Thymus (tissue), 11 donors: ENCODE data around the gene RBCK1. TPM values are rescaled to one million over a fixed set of nuclear protein-coding genes. Genes with fewer than 3 reads are reported as not detected.
"Not testable (repeated sequence)": the region's sequence is repeated elsewhere in the genome, so short reads cannot be mapped to it uniquely, and the experiment has no call there.

Experiments used
- DNase-seq, 9 donors: peaks; one replicate each; pipeline ENCODE4 v3.0.0-alpha.2; 2013; ENCODE audit warnings: low spot score in 9 of 9, low read depth in 6 of 9, missing footprints in 1 of 9
- H3K27ac ChIP-seq, 2 donors: one replicate each; pipeline ENCODE4 v1.5.1; 2013; ENCODE audit warnings: control low read depth in 1 of 2, low read depth in 1 of 2, low read length in 1 of 2, mild to moderate bottlenecking in 1 of 2, moderate library complexity in 1 of 2
- H3K27me3 ChIP-seq, 2 donors: one replicate each; pipeline ENCODE4 v1.5.1; 2013; ENCODE audit warnings: low read length in 1 of 2; ENCODE audit not compliant: control insufficient read depth in 2 of 2, insufficient read depth in 1 of 2
- H3K36me3 ChIP-seq, 2 donors: one replicate each; pipeline ENCODE4 v1.5.1; 2013; ENCODE audit warnings: low read length in 1 of 2, mild to moderate bottlenecking in 1 of 2, moderate library complexity in 1 of 2; ENCODE audit not compliant: control insufficient read depth in 2 of 2, insufficient read depth in 2 of 2
- H3K4me1 ChIP-seq, 2 donors: one replicate each; pipeline ENCODE4 v1.5.1; 2013; ENCODE audit warnings: low read length in 2 of 2; ENCODE audit not compliant: control insufficient read depth in 2 of 2, insufficient read depth in 2 of 2
- H3K4me3 ChIP-seq, 2 donors: one replicate each; pipeline ENCODE4 v1.5.1; 2013; ENCODE audit warnings: low read length in 2 of 2, control low read depth in 1 of 2, mild to moderate bottlenecking in 1 of 2
- H3K9me3 ChIP-seq, 2 donors: one replicate each; pipeline ENCODE4 v1.5.1; 2013; ENCODE audit warnings: low read length in 1 of 2, mild to moderate bottlenecking in 1 of 2; ENCODE audit not compliant: control insufficient read depth in 2 of 2, insufficient read depth in 1 of 2
- WGBS: extraction: QIAGEN DNeasy Blood & Tissue Kit; methylation state at CpG from one replicate; pipeline ENCODE4 v1.1.7; 2013; 5-methylcytosine and 5-hydroxymethylcytosine counted together
- polyA plus RNA-seq: library from polyadenylated mRNA; stranded (reverse); fragments of 200-250 nt; gene quantifications from one replicate; pipeline ENCODE4 v1.2.3, GENCODE V29; 2013
- total RNA-seq: library from RNA; stranded (reverse); fragments of 120-200 nt; gene quantifications from one replicate; pipeline ENCODE4 v1.2.4, GENCODE V29; 2013
- donor health status: healthy.

Gene RBCK1
- total and polyA plus RNA-seq, 2 donors, result 53.2 to 140 TPM

GRCh38 chr20:391041-391711 lies 16.9 kb upstream of the RBCK1 start:
- Histone ChIP-seq H3K27me3 (no peaks in the 10 kb centered on the region), H3K36me3 (peaks cover 17 to 50% of the 10 kb centered on the region in 2 donors), H3K4me1 (no peaks in the 10 kb centered on the region), H3K4me3 (no peak overlapping the region), H3K9me3 (no peaks in the 10 kb centered on the region), H3K27ac (no peak overlapping the region)
- DNase-seq, result no peak
- 97% methylated on average over 29 of the region's 29 CpGs for WGBS

GRCh38 chr20:393296-393695 lies 14.8 kb upstream of the RBCK1 start:
- not testable (repeated sequence) for H3K4me3 ChIP-seq, H3K9me3 ChIP-seq, H3K27ac ChIP-seq, H3K27me3 ChIP-seq, H3K4me1 ChIP-seq, DNase-seq
- H3K36me3 ChIP-seq, result peaks cover 26 to 56% of the 10 kb centered on the region in 2 donors
- 96% methylated on average over 2 of the region's 2 CpGs for WGBS

- Histone ChIP-seq H3K9me3 (no peaks in the 10 kb centered on the region), H3K36me3 (peaks cover 15 to 34% of the 10 kb centered on the region in 2 donors), H3K4me3 (no peak overlapping the region), H3K27me3 (no peaks in the 10 kb centered on the region), H3K27ac (no peak overlapping the region), H3K4me1 (peaks cover 8 to 16% of the 10 kb centered on the region in 2 donors)
- no peak for DNase-seq
- WGBS, result 99% methylated on average over 24 of the region's 24 CpGs
These were observed 11.9 kb upstream of the RBCK1 start for GRCh38 chr20:396252-396618.

- no peak for DNase-seq
- Histone ChIP-seq H3K4me3 (no peak overlapping the region), H3K27me3 (no peaks in the 10 kb centered on the region), H3K27ac (no peak overlapping the region), H3K9me3 (no peaks in the 10 kb centered on the region), H3K4me1 (peaks cover 11 to 22% of the 10 kb centered on the region in 2 donors), H3K36me3 (peaks cover 12 to 30% of the 10 kb centered on the region in 2 donors)
- 93% methylated on average over 4 of the region's 4 CpGs for WGBS
These were observed 11.3 kb upstream of the RBCK1 start for GRCh38 chr20:396619-397431.

GRCh38 chr20:397432-398237 lies 10.5 kb upstream of the RBCK1 start:
- peaks cover 12 to 25% of the 10 kb centered on the region in 2 donors for H3K36me3 ChIP-seq
- WGBS, result 79% methylated on average over 6 of the region's 6 CpGs
- no peak for DNase-seq
- H3K27me3 ChIP-seq, result no peaks in the 10 kb centered on the region
- H3K4me3 ChIP-seq, result no peak overlapping the region
- H3K27ac ChIP-seq, result no peak overlapping the region
- H3K4me1 ChIP-seq, result peaks cover 17 to 30% of the 10 kb centered on the region in 2 donors
- H3K9me3 ChIP-seq, result no peaks in the 10 kb centered on the region

- DNase-seq, result no peak
- H3K36me3 ChIP-seq, result peaks cover 12 to 19% of the 10 kb centered on the region in 2 donors
- peaks cover 0 to 6% of the 10 kb centered on the region in 2 donors for H3K9me3 ChIP-seq
- H3K4me3 ChIP-seq, result no peak overlapping the region
- H3K27ac ChIP-seq, result no peak overlapping the region
- H3K4me1 ChIP-seq, result peaks cover 27 to 35% of the 10 kb centered on the region in 2 donors
- WGBS, result 88% methylated on average over 9 of the region's 9 CpGs
- H3K27me3 ChIP-seq, result no peaks in the 10 kb centered on the region
These were observed 8.9 kb upstream of the RBCK1 start for GRCh38 chr20:399182-399707.

GRCh38 chr20:400128-400453 lies 8.0 kb upstream of the RBCK1 start:
- H3K4me3 ChIP-seq, result no peak overlapping the region
- H3K27ac ChIP-seq, result peak overlapping the region in 1 of 2 donors; percentile 63

GRCh38 chr20:400454-401275 lies 7.4 kb upstream of the RBCK1 start:
- H3K27me3 ChIP-seq, result no peaks in the 10 kb centered on the region
- H3K4me1 ChIP-seq, result peaks cover 27 to 35% of the 10 kb centered on the region in 2 donors
- H3K4me3 ChIP-seq, result no peak overlapping the region
- H3K9me3 ChIP-seq, result peaks cover 0 to 6% of the 10 kb centered on the region in 2 donors
- H3K27ac ChIP-seq, result peak overlapping the region; percentile 33 to 63
- 39% methylated on average over 5 of the region's 5 CpGs for WGBS
- peaks cover 12 to 19% of the 10 kb centered on the region in 2 donors for H3K36me3 ChIP-seq
- peak in 1 of 9 donors; percentile 25 for DNase-seq

More at GRCh38 chr20:400128-400453, 8.0 kb upstream of the RBCK1 start:
- peaks cover 27 to 35% of the 10 kb centered on the region in 2 donors for H3K4me1 ChIP-seq
- 52% methylated on average over 2 of the region's 2 CpGs for WGBS
- H3K9me3 ChIP-seq, result peaks cover 0 to 6% of the 10 kb centered on the region in 2 donors
- peaks cover 12 to 19% of the 10 kb centered on the region in 2 donors for H3K36me3 ChIP-seq
- H3K27me3 ChIP-seq, result no peaks in the 10 kb centered on the region
- DNase-seq, result no peak
